ENCODE results near the gene CSNK1D.

CSNK1D gene

GRCh38 chr17:82241183-82241925, 32.1 kb downstream of the CSNK1D start:
- DNase-seq (ENCODE audit: low read depth in 1 of 2, low spot score in 1 of 2), result no peak

- no peak for DNase-seq (ENCODE audit: low read depth in 1 of 2, low spot score in 1 of 2)
Observed at GRCh38 chr17:82240506-82241182, 32.9 kb downstream of the CSNK1D start.

- no peak for DNase-seq (ENCODE audit: low read depth in 1 of 2, low spot score in 1 of 2)
Observed at GRCh38 chr17:82239926-82240505, 33.5 kb downstream of the CSNK1D start.

GRCh38 chr17:82239401-82239925, 34.0 kb downstream of the CSNK1D start:
- DNase-seq (ENCODE audit: low read depth in 1 of 2, low spot score in 1 of 2), result no peak

- DNase-seq (ENCODE audit: low read depth in 1 of 2, low spot score in 1 of 2), result peak; percentile 48 to 52
Observed at GRCh38 chr17:82238472-82239201, 34.9 kb downstream of the CSNK1D start.

- DNase-seq (ENCODE audit: low read depth in 1 of 2, low spot score in 1 of 2), result no peak
Observed at GRCh38 chr17:82237746-82238471, 35.6 kb downstream of the CSNK1D start.

GRCh38 chr17:82237083-82237745, 36.3 kb downstream of the CSNK1D start:
- no peak for DNase-seq (ENCODE audit: low read depth in 1 of 2, low spot score in 1 of 2)

GRCh38 chr17:82236142-82236971, 37.1 kb downstream of the CSNK1D start:
- DNase-seq (ENCODE audit: low read depth in 1 of 2, low spot score in 1 of 2), result peak; percentile 43 to 58

GRCh38 chr17:82235775-82236141, 37.7 kb downstream of the CSNK1D start:
- no peak for DNase-seq (ENCODE audit: low read depth in 1 of 2, low spot score in 1 of 2)

GRCh38 chr17:82235056-82235774, 38.3 kb downstream of the CSNK1D start:
- no peak for DNase-seq (ENCODE audit: low read depth in 1 of 2, low spot score in 1 of 2)

GRCh38 chr17:82234211-82235055, 39.1 kb downstream of the CSNK1D start:
- DNase-seq (ENCODE audit: low read depth in 1 of 2, low spot score in 1 of 2), result no peak

GRCh38 chr17:82232876-82233785, 40.4 kb downstream of the CSNK1D start:
- no peak for DNase-seq (ENCODE audit: low read depth in 1 of 2, low spot score in 1 of 2)

GRCh38 chr17:82232322-82232820, 41.1 kb downstream of the CSNK1D start:
- DNase-seq (ENCODE audit: low read depth in 1 of 2, low spot score in 1 of 2), result no peak

- DNase-seq (ENCODE audit: low read depth in 1 of 2, low spot score in 1 of 2), result no peak
Observed at GRCh38 chr17:82231562-82232321, 41.8 kb downstream of the CSNK1D start.

- no peak for DNase-seq (ENCODE audit: low read depth in 1 of 2, low spot score in 1 of 2)
Observed at GRCh38 chr17:82231312-82231561, 42.3 kb downstream of the CSNK1D start.

All from activated T-helper 1 cell treated with anti-CD3 and anti-CD28 coated beads, Interleukin-2, amount 50 U/mL, for 16 hours (primary cell).